ENCODE results near the gene TPCN1. TPM values are rescaled to one million over a fixed set of nuclear protein-coding genes. Genes with fewer than 3 reads are reported as not detected.
"Not testable (repeated sequence)": the region's sequence is repeated elsewhere in the genome, so short reads cannot be mapped to it uniquely, and the experiment has no call there.

The TPCN1 gene
- total and polyA plus RNA-seq, 4 donors: 20.8 to 61.7 (median 30.7) TPM

GRCh38 chr12:113203852-113204760 is 17.2 kb upstream of the TPCN1 start:
- no peak overlapping the region for H3K27ac ChIP-seq (ENCODE audit: low read depth in 1 of 2, low read length in 1 of 2)
- H3K4me3 ChIP-seq: no peak overlapping the region
- H3K36me3 ChIP-seq (ENCODE audit: control insufficient read depth in 4 of 4, insufficient read depth in 4 of 4, low read length in 4 of 4): no peaks in the 10 kb centered on the region
- no peak for ATAC-seq (ENCODE audit: insufficient read depth, low FRiP score)
- peaks cover 0 to 8% (median 1%) of the 10 kb centered on the region in 5 donors for H3K4me1 ChIP-seq (ENCODE audit: control insufficient read depth in 5 of 5, insufficient read depth in 5 of 5, low read length in 5 of 5)
- WGBS, 2 donors: 78 to 85% methylated on average over 8 of the region's 8 CpGs
- H3K9ac ChIP-seq (ENCODE audit: insufficient read depth in 1 of 2, low read length in 2 of 2): no peak overlapping the region
- H3K9me3 ChIP-seq (ENCODE audit: control insufficient read depth in 4 of 4, insufficient read depth in 3 of 4, low read length in 3 of 4): peaks cover 0 to 3% (median 0%) of the 10 kb centered on the region in 4 donors
- no peak for TF ChIP-seq CTCF (IDR thresholded peaks at IDR 0.05; ENCODE audit: control extremely low read depth, extremely low read depth)
- no peak for DNase-seq
- no peaks in the 10 kb centered on the region for H3K27me3 ChIP-seq (ENCODE audit: control insufficient read depth in 3 of 3, insufficient read depth in 3 of 3, low read length in 2 of 3)

- ATAC-seq (ENCODE audit: insufficient read depth, low FRiP score): no peak
- no peak for TF ChIP-seq CTCF (IDR thresholded peaks at IDR 0.05; ENCODE audit: control extremely low read depth, extremely low read depth)
- WGBS, 2 donors: 83 to 86% methylated on average over 3 of the region's 3 CpGs
These were observed 16.5 kb upstream of the TPCN1 start for GRCh38 chr12:113204804-113205203.

GRCh38 chr12:113206802-113207201 is 14.5 kb upstream of the TPCN1 start:
- DNase-seq: not testable (repeated sequence)

More at GRCh38 chr12:113204804-113205203, 16.5 kb upstream of the TPCN1 start:
- H3K9me3 ChIP-seq (ENCODE audit: control insufficient read depth in 4 of 4, insufficient read depth in 3 of 4, low read length in 3 of 4): peaks cover 0 to 3% (median 0%) of the 10 kb centered on the region in 4 donors
- H3K27me3 ChIP-seq (ENCODE audit: control insufficient read depth in 3 of 3, insufficient read depth in 3 of 3, low read length in 2 of 3): no peaks in the 10 kb centered on the region
- H3K9ac ChIP-seq (ENCODE audit: insufficient read depth in 1 of 2, low read length in 2 of 2): no peak overlapping the region
- no peaks in the 10 kb centered on the region for H3K36me3 ChIP-seq (ENCODE audit: control insufficient read depth in 4 of 4, insufficient read depth in 4 of 4, low read length in 4 of 4)
- DNase-seq: no peak
- H3K4me1 ChIP-seq (ENCODE audit: control insufficient read depth in 5 of 5, insufficient read depth in 5 of 5, low read length in 5 of 5): peaks cover 0 to 8% (median 1%) of the 10 kb centered on the region in 5 donors
- H3K4me3 ChIP-seq: no peak overlapping the region
- H3K27ac ChIP-seq (ENCODE audit: low read depth in 1 of 2, low read length in 1 of 2): no peak overlapping the region

GRCh38 chr12:113207613-113208040 is 13.6 kb upstream of the TPCN1 start:
- H3K27me3 ChIP-seq (ENCODE audit: control insufficient read depth in 3 of 3, insufficient read depth in 3 of 3, low read length in 2 of 3): no peaks in the 10 kb centered on the region
- TF ChIP-seq CTCF (IDR thresholded peaks at IDR 0.05; ENCODE audit: control extremely low read depth, extremely low read depth): no peak
- DNase-seq: no peak
- no peak overlapping the region for H3K27ac ChIP-seq (ENCODE audit: low read depth in 1 of 2, low read length in 1 of 2)
- no peak for ATAC-seq (ENCODE audit: insufficient read depth, low FRiP score)
- H3K9me3 ChIP-seq (ENCODE audit: control insufficient read depth in 4 of 4, insufficient read depth in 3 of 4, low read length in 3 of 4): peaks cover 0 to 2% (median 0%) of the 10 kb centered on the region in 4 donors
- 44 to 59% methylated on average over 6 of the region's 6 CpGs for WGBS, 2 donors
- no peaks in the 10 kb centered on the region for H3K36me3 ChIP-seq (ENCODE audit: control insufficient read depth in 4 of 4, insufficient read depth in 4 of 4, low read length in 4 of 4)
- H3K4me1 ChIP-seq (ENCODE audit: control insufficient read depth in 5 of 5, insufficient read depth in 5 of 5, low read length in 5 of 5): peaks cover 0 to 8% (median 1%) of the 10 kb centered on the region in 5 donors
- no peak overlapping the region for H3K4me3 ChIP-seq
- H3K9ac ChIP-seq (ENCODE audit: insufficient read depth in 1 of 2, low read length in 2 of 2): no peak overlapping the region

More at GRCh38 chr12:113206802-113207201, 14.5 kb upstream of the TPCN1 start:
- 98 to 100% methylated on average over 5 of the region's 5 CpGs for WGBS, 2 donors
- H3K9me3 ChIP-seq (ENCODE audit: control insufficient read depth in 4 of 4, insufficient read depth in 3 of 4, low read length in 3 of 4); H3K4me1 ChIP-seq (ENCODE audit: control insufficient read depth in 5 of 5, insufficient read depth in 5 of 5, low read length in 5 of 5); H3K4me3 ChIP-seq; H3K36me3 ChIP-seq (ENCODE audit: control insufficient read depth in 4 of 4, insufficient read depth in 4 of 4, low read length in 4 of 4); H3K27ac ChIP-seq (ENCODE audit: low read depth in 1 of 2, low read length in 1 of 2); H3K9ac ChIP-seq (ENCODE audit: insufficient read depth in 1 of 2, low read length in 2 of 2); H3K27me3 ChIP-seq (ENCODE audit: control insufficient read depth in 3 of 3, insufficient read depth in 3 of 3, low read length in 2 of 3); ATAC-seq (ENCODE audit: insufficient read depth, low FRiP score): not testable (repeated sequence)
